ENCODE data around the gene GNG13.

DNA sequence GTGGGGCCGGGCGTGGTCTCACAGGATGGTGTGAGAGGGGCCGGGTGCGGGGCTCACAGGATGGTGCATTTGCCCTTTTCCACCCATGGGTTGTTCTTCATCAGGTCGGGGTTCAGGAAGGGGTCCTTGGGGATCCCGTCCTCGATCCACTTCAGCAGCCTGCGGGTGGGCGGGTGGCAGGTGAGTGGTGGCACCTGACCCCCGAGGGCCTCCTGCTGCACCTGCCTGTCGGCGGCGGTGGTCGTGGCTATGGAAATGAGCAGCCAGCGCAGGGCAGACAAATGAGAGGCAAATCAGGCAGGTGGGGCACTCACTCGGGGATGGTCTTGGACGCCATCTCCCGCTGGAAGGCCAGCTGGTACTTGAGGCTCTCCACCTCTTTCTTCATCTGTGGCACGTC is 1.9 kb downstream of the GNG13 start:
- TF ChIP-seq, protein P1, sequence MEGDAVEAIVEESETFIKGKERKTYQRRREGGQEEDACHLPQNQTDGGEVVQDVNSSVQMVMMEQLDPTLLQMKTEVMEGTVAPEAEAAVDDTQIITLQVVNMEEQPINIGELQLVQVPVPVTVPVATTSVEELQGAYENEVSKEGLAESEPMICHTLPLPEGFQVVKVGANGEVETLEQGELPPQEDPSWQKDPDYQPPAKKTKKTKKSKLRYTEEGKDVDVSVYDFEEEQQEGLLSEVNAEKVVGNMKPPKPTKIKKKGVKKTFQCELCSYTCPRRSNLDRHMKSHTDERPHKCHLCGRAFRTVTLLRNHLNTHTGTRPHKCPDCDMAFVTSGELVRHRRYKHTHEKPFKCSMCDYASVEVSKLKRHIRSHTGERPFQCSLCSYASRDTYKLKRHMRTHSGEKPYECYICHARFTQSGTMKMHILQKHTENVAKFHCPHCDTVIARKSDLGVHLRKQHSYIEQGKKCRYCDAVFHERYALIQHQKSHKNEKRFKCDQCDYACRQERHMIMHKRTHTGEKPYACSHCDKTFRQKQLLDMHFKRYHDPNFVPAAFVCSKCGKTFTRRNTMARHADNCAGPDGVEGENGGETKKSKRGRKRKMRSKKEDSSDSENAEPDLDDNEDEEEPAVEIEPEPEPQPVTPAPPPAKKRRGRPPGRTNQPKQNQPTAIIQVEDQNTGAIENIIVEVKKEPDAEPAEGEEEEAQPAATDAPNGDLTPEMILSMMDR (IDR thresholded peaks at IDR 0.05) = no peak
- TF ChIP-seq POLR2AphosphoS5 (IDR thresholded peaks at IDR 0.05) = no peak

Measured in gastroesophageal sphincter (tissue), 3 donors.